MM.1S (cell line): ENCODE results near the gene CCDC180.

Experiments used
- EZH2 ChIP-seq: fragments of 300-600 bp; sonication (generic); optimal IDR thresholded peaks from 2 replicates; pipeline ENCODE3; 2017; ENCODE audit warnings: low read depth, mild to moderate bottlenecking, antibody characterized with exemption, low read length, mixed read lengths
- EZH2phosphoT487 ChIP-seq: fragments of 300-600 bp; sonication (generic); IDR thresholded peaks from 2 replicates; pipeline ENCODE4 v1.6.1; 2018; ENCODE audit warnings: antibody characterized with exemption, low read length
- TF ChIP-seq, protein P1 (sequence below): fragments of 300-600 bp; sonication (generic); IDR thresholded peaks from 2 replicates; pipeline ENCODE4 v1.5.1; 2016; ENCODE audit warnings: antibody characterized with exemption, low read length, mixed read lengths

DNA sequence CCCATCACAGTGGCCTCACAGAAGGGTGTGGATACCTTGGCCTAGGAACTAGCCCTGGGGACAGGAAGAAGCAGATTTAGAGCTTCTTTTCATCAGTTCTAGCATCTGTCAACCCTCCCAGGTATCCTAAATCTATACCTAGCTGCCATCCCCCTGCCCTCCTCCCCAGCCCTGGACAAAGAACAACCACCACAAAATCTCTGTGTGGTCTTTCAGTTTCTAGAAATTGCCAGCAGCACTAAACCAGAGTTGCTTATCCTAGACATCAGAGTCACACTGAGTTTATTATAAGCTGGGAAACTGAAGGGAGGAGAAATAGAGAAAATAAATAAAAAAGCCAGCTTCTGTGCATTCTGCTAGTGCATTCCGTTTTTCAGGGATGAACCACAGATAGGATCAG is 14.6 kb downstream of the CCDC180 start:
- TF ChIP-seq, protein P1, sequence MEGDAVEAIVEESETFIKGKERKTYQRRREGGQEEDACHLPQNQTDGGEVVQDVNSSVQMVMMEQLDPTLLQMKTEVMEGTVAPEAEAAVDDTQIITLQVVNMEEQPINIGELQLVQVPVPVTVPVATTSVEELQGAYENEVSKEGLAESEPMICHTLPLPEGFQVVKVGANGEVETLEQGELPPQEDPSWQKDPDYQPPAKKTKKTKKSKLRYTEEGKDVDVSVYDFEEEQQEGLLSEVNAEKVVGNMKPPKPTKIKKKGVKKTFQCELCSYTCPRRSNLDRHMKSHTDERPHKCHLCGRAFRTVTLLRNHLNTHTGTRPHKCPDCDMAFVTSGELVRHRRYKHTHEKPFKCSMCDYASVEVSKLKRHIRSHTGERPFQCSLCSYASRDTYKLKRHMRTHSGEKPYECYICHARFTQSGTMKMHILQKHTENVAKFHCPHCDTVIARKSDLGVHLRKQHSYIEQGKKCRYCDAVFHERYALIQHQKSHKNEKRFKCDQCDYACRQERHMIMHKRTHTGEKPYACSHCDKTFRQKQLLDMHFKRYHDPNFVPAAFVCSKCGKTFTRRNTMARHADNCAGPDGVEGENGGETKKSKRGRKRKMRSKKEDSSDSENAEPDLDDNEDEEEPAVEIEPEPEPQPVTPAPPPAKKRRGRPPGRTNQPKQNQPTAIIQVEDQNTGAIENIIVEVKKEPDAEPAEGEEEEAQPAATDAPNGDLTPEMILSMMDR: no peak
- TF ChIP-seq EZH2 (no peak), EZH2phosphoT487 (no peak)
